ENCODE results near the gene ANKRD35. TPM values are rescaled to one million over a fixed set of nuclear protein-coding genes. Genes with fewer than 3 reads are reported as not detected.

ANKRD35 gene
- total and polyA plus RNA-seq, 9 of the 15 experiments (the other 6 are each of a cell fraction or from before 2014, with no cell fraction given), result 0.07 to 0.14 (median 0.07) TPM; not detected in 5

GRCh38 chr1:145918144-145918991 lies 32.7 kb upstream of the ANKRD35 start, which contains the start of gene PEX11B (continued):
- TF ChIP-seq ESRRA (IDR thresholded peaks at IDR 0.05; ENCODE audit: borderline replicate concordance, low read depth), result no peak
- no peak for TF ChIP-seq SAFB2 (IDR thresholded peaks at IDR 0.05; ENCODE audit: borderline replicate concordance, low read depth, low read length, severe bottlenecking)
- TF ChIP-seq E2F3 (CRISPR knock-in tag; IDR thresholded peaks at IDR 0.05), result no peak
- TF ChIP-seq UBTF (IDR thresholded peaks at IDR 0.05; ENCODE audit: borderline replicate concordance in 1 of 2, low read depth in 2 of 2, low read length in 2 of 2), result no peak; a peak in 1 of 4 replicates
- no peak for TF ChIP-seq KLF1 (tag; IDR thresholded peaks at IDR 0.05)
- TF ChIP-seq C11orf30 (IDR thresholded peaks at IDR 0.05; ENCODE audit: low read depth), result peak; percentile 76
- TF ChIP-seq HDGF (IDR thresholded peaks at IDR 0.05), result no peak
- no peak for TF ChIP-seq SETDB1 (IDR thresholded peaks at IDR 0.05; ENCODE audit: low read length)
- TF ChIP-seq HNRNPK (IDR thresholded peaks at IDR 0.05; ENCODE audit: low read depth, low read length, poor library complexity, severe bottlenecking), result no peak
- TF ChIP-seq MXI1 (IDR thresholded peaks at IDR 0.05; ENCODE audit: low read depth, low read length), result peak; percentile 75
- no peak for TF ChIP-seq ZNF717 (CRISPR knock-in tag; IDR thresholded peaks at IDR 0.05)
- TF ChIP-seq MNT (conservative IDR thresholded peaks at IDR 0.05), result peak; percentile 72 to 75
